ENCODE results near the gene KIRREL3. TPM values are rescaled to one million over a fixed set of nuclear protein-coding genes. Genes with fewer than 3 reads are reported as not detected.

Gene KIRREL3
- total and polyA plus RNA-seq, 2 of the 4 experiments (the other 2 are of a cell fraction): 10.9 to 15.9 TPM

DNA sequence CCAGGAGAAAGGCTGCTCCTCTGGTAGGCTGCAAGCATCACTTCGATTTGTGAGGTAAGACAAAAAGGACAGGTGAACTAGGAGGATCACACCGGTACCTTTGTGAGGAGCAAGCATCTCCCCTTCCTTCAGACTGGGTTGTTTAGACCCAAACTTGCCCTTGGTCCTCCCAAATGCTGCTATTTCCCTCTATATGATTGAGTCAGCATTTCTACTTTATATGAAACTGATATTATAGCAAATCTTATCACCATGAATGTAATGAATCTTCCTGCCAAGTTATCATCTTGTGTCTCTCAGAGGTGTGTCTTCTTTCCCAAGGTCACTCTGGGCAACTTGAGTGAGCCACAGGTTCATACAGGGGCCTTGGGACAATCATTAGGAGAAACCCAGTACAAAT lies 61.0 kb downstream of the KIRREL3 start:
- H3K4me3 ChIP-seq (ENCODE audit: insufficient read depth, low read depth, low read length): no peak overlapping the region
- peaks cover 35 to 46% of the 10 kb centered on the region in 2 experiments for H3K79me1 ChIP-seq (ENCODE audit: low read depth in 1 of 2, low read length in 2 of 2)
- H3K9me3 ChIP-seq (ENCODE audit: control insufficient read depth, insufficient read depth, low read length): no peaks in the 10 kb centered on the region
- in situ Hi-C loops (cut with MboI; ENCODE audit: low sequenced_read_pairs) (no loop called here), dilution Hi-C loops (cut with HindIII; ENCODE audit: low sequenced_read_pairs, unreplicated experiment) (no loop called here), intact Hi-C loops (cut with micrococcal nuclease) (no loop called here)
- no peak overlapping the region for H2BK5ac ChIP-seq (ENCODE audit: low read depth, low read length, poor library complexity, severe bottlenecking)
- CTCF ChIA-PET: no interaction called here
- H2BK120ac ChIP-seq (ENCODE audit: low read depth, low read length): no peak overlapping the region
- H3K18ac ChIP-seq (ENCODE audit: low read depth, low read length): no peak overlapping the region
- ATAC-seq (ENCODE audit: low read depth): no peak
- no peak overlapping the region for H3K4me2 ChIP-seq (ENCODE audit: low read depth, low read length)
- no peak overlapping the region for H3K23ac ChIP-seq (ENCODE audit: low read depth, low read length)
- no peaks in the 10 kb centered on the region; the same call in 1 of the 2 replicates for H4K20me1 ChIP-seq (ENCODE audit: insufficient read depth, low read length)
- no peak overlapping the region for H2AK5ac ChIP-seq (ENCODE audit: low read depth, low read length)
- H2AFZ ChIP-seq (replicated peaks; ENCODE audit: low read length, poor library complexity): no peak overlapping the region
- H4K8ac ChIP-seq (ENCODE audit: low read depth in 2 of 2, low read length in 2 of 2): no peak overlapping the region
- no peak for DNase-seq
- no peaks in the 10 kb centered on the region for H3K9me1 ChIP-seq (ENCODE audit: insufficient read depth, low read length)
- no peak overlapping the region for H3K9ac ChIP-seq (ENCODE audit: low read depth, low read length)
- no peak overlapping the region for H3K4ac ChIP-seq (ENCODE audit: low read depth, low read length)
- WGBS, 2 experiments (ENCODE audit: extremely low coverage in 2 of 2, insufficient read length in 1 of 2): no CpG with 5 or more reads among the region's 2 CpGs
- H3K4me1 ChIP-seq (ENCODE audit: control insufficient read depth, insufficient read depth, low read length): no peaks in the 10 kb centered on the region
- no peak overlapping the region for H3K56ac ChIP-seq (ENCODE audit: extremely low read depth, insufficient read depth, low read length)
- TF ChIP-seq CHD1 (IDR thresholded peaks at IDR 0.05; ENCODE audit: low read depth, low read length) (no peak), MAFK (IDR thresholded peaks at IDR 0.05; ENCODE audit: low read depth, low read length) (peak; percentile 45)
- H3K14ac ChIP-seq (replicated peaks; ENCODE audit: low read depth, low read length): no peak overlapping the region
- no peak overlapping the region for H4K5ac ChIP-seq (ENCODE audit: low read depth, low read length)
- H2BK15ac ChIP-seq (ENCODE audit: low read depth, low read length): no peak overlapping the region
- H2AK9ac ChIP-seq (replicated peaks; ENCODE audit: low read depth, low read length, poor library complexity): no peak overlapping the region
- H2BK20ac ChIP-seq (ENCODE audit: low read depth, low read length): no peak overlapping the region
- no peaks in the 10 kb centered on the region for H3K36me3 ChIP-seq (ENCODE audit: control insufficient read depth, insufficient read depth, low read length)
- no peak overlapping the region for H3K27ac ChIP-seq (ENCODE audit: insufficient read depth, low read length)
- no TSS peak for BruUV-seq (replicated peaks)
- no peak overlapping the region for H4K91ac ChIP-seq (ENCODE audit: insufficient read depth, low read depth, low read length)
- H3K27me3 ChIP-seq (ENCODE audit: control insufficient read depth, insufficient read depth, low read length): no peaks in the 10 kb centered on the region
- POLR2A ChIA-PET (ENCODE audit: unreplicated experiment): no interaction called here

Data from IMR-90 (cell line).